Sigmoid colon (tissue), 3 donors: ENCODE data around the gene MAT1A.

Source experiments
- CTCF ChIP-seq, 4 experiments: fragments of 450-650 bp in 3 of 4; fragments of 200-600 bp in 1 of 4; IDR thresholded peaks; one replicate each; pipeline ENCODE4 v1.5.1; 2016 to 2019; ENCODE audit warnings: antibody characterized with exemption in 4 of 4, mild to moderate bottlenecking in 3 of 4, moderate library complexity in 2 of 4
- POLR2A ChIP-seq, 2 donors: fragments of 450-650 bp; IDR thresholded peaks; one replicate each; pipeline ENCODE4 v1.6.1; 2016; ENCODE audit warnings: antibody characterized with exemption in 2 of 2, mild to moderate bottlenecking in 2 of 2, moderate library complexity in 2 of 2

- no peak for TF ChIP-seq POLR2A (IDR thresholded peaks at IDR 0.05)
- TF ChIP-seq CTCF (IDR thresholded peaks at IDR 0.05) = no peak
Observed at GRCh38 chr10:80292607-80293239, 3.3 kb upstream of the MAT1A start.
